Thyroid gland (tissue), 4 donors: ENCODE data around the gene HOXB7.

ENCODE experiments used
- CTCF ChIP-seq, 6 experiments: fragments of 200-600 bp in 3 of 6; fragments of 450-650 bp in 3 of 6; sonication (generic) in 3 of 6; IDR thresholded peaks; one replicate each; pipeline ENCODE4 v1.5.1; 2016 to 2019; ENCODE audit warnings: antibody characterized with exemption in 6 of 6, mild to moderate bottlenecking in 2 of 6, inconsistent platforms in 1 of 6, moderate library complexity in 1 of 6
- POLR2A ChIP-seq, 2 donors: fragments of 450-650 bp; IDR thresholded peaks; one replicate each; pipeline ENCODE4 v1.6.1; 2017; ENCODE audit warnings: antibody characterized with exemption in 2 of 2, mild to moderate bottlenecking in 2 of 2, moderate library complexity in 1 of 2

GRCh38 chr17:48566717-48567116, 44.1 kb downstream of the HOXB7 start:
- TF ChIP-seq POLR2A (IDR thresholded peaks at IDR 0.05) = no peak
- TF ChIP-seq CTCF (IDR thresholded peaks at IDR 0.05) = no peak
